ENCODE results near the gene CELF5. TPM values are rescaled to one million over a fixed set of nuclear protein-coding genes. Genes with fewer than 3 reads are reported as not detected.

CELF5 gene
- total and polyA plus RNA-seq, 12 donors = not detected

DNA sequence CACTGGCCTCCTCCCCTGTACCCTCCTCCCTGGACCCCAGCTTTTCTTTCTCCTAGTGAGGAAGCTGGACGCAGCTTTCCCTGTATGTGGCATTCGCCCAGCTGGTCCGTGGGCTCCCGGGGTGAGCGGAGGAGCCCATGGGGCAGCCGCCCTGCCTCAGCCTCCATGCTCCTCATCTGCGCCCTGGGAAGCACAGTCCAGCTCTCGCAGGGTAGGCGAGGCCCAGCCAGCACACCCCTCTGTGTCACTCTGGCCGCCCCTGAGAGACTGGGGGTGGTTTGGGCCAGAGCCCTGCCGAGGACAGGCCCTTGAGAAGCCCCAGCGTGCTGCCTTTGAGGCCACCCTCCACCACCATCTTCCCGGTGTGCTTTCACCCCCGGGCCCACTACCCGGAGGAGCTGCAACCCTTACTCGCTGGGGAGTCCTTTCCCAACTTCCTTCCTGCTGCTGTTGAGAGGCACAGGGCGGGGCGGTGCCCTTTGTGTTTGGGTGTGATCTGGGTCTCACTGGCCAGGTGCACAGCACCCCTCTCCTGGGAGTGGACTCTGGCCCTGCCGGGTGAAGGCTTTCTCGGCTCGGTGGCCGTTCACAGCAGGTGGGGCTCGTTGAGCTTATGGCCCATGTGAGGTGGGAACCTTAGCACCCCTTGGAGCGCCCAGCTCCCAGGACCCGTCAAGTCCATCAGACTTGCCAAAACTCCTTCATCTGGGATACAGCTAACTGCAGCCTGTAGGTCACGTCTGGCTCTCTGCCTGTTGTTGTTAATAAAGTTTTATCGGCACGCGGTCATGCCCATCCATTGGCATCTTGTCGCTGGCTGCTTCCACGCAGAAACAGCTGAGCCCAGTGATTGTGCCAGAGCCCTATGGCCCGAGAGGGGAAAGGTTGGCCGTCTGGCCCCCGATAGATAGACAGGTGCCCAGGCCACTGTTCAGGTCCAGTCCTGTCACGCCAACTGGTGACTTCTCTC lies 35.5 kb upstream of the CELF5 start:
- intact Hi-C loops (cut with DNase I) = no loop called here
- no peaks in the 10 kb centered on the region for H3K9me3 ChIP-seq
- WGBS, 2 donors = 92 to 93% methylated on average over 35 of the region's 35 CpGs
- H3K4me1 ChIP-seq = peaks cover 5 to 48% (median 23%) of the 10 kb centered on the region in 9 donors
- H3K27me3 ChIP-seq = no peaks in the 10 kb centered on the region
- no peak for TF ChIP-seq CTCF (IDR thresholded peaks at IDR 0.05)
- H3K36me3 ChIP-seq = peaks cover 0 to 15% (median 0%) of the 10 kb centered on the region in 9 donors
- peak overlapping the region in 2 of 10 donors; percentile 17 to 88 for H3K27ac ChIP-seq
- no peak for DNase-seq
- ATAC-seq = no peak
- H3K4me3 ChIP-seq = peak overlapping the region in 1 of 10 donors; percentile 36

- intact Hi-C loops (cut with DNase I) = no loop called here
These were observed 34.6 kb upstream of the CELF5 start for GRCh38 chr19:3189702-3190469.

DNA sequence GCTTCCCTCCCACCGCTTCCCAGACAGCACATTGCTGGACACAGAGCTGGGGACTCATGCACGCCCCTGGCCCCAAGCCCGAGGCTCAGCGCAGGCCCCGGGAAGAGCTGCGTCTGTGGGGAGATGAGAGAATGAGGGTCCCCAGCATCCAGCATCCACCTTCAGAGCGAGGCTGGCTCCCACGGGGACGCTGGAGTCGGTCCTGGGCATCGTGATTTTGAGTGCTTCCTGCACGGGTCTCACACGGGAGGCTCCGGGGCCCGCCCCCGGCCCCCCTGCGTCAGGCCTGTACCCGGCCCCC lies 34.0 kb upstream of the CELF5 start:
- ATAC-seq (no peak), DNase-seq (no peak)
- no peak for TF ChIP-seq CTCF (IDR thresholded peaks at IDR 0.05)
- Histone ChIP-seq H3K4me1 (peaks cover 5 to 36% (median 23%) of the 10 kb centered on the region in 9 donors), H3K27me3 (no peaks in the 10 kb centered on the region), H3K9me3 (no peaks in the 10 kb centered on the region), H3K4me3 (no peak overlapping the region), H3K27ac (no peak overlapping the region), H3K36me3 (peaks cover 0 to 23% (median 0%) of the 10 kb centered on the region in 9 donors)
- WGBS, 2 donors = 92 to 94% methylated on average over 18 of the region's 18 CpGs
- intact Hi-C loops (cut with DNase I) = no loop called here

More at GRCh38 chr19:3189702-3190469, 34.6 kb upstream of the CELF5 start:
- no peak overlapping the region for H3K4me3 ChIP-seq
- H3K9me3 ChIP-seq = no peaks in the 10 kb centered on the region
- ATAC-seq = no peak
- TF ChIP-seq CTCF (IDR thresholded peaks at IDR 0.05) = no peak
- H3K36me3 ChIP-seq = peaks cover 0 to 23% (median 0%) of the 10 kb centered on the region in 9 donors
- H3K27me3 ChIP-seq = no peaks in the 10 kb centered on the region
- peak overlapping the region in 1 of 10 donors; percentile 88 for H3K27ac ChIP-seq
- 87 to 88% methylated on average over 28 of the region's 28 CpGs for WGBS, 2 donors
- peaks cover 5 to 39% (median 23%) of the 10 kb centered on the region in 9 donors for H3K4me1 ChIP-seq
- no peak for DNase-seq
